Measurements from ENCODE around the gene PAPPA. TPM values are rescaled to one million over a fixed set of nuclear protein-coding genes. Genes with fewer than 3 reads are reported as not detected.

Gene PAPPA
- total RNA-seq, 1 experiment from 2014 or later = 3.9 TPM

- no peaks in the 10 kb centered on the region for H3F3A ChIP-seq (ENCODE audit: insufficient read depth, low read depth)
- ChIA-PET CTCF (no interaction called here), POLR2A (ENCODE audit: unreplicated experiment) (no interaction called here)
- H3K4me3 ChIP-seq = no peak overlapping the region
- H3K9me2 ChIP-seq (ENCODE audit: insufficient read depth) = no peaks in the 10 kb centered on the region
- DNase-seq = no peak
- H3K79me2 ChIP-seq (ENCODE audit: low read depth) = no peaks in the 10 kb centered on the region
- H3K27me3 ChIP-seq (ENCODE audit: insufficient read depth, low read depth) = no peaks in the 10 kb centered on the region
- intact Hi-C loops (cut with micrococcal nuclease; ENCODE audit: unreplicated experiment) = no loop called here
- H3K9me3 ChIP-seq (ENCODE audit: insufficient read depth, low read depth) = no peaks in the 10 kb centered on the region; the same call in 1 of the 2 replicates
- TF ChIP-seq CTCF (conservative IDR thresholded peaks at IDR 0.05) = no peak
- no peak for TF ChIP-seq EZH2 (IDR thresholded peaks at IDR 0.05; ENCODE audit: low read depth)
- H3K27ac ChIP-seq = no peak overlapping the region
- BruUV-seq (replicated peaks) = no TSS peak
- no peak overlapping the region for H3K4me2 ChIP-seq
- no peak overlapping the region for H2AFZ ChIP-seq
- H3K36me3 ChIP-seq (ENCODE audit: low read depth) = no peaks in the 10 kb centered on the region
- H3K4me1 ChIP-seq (replicated peaks; ENCODE audit: insufficient read depth) = 0 out of 2 replicates have a peak, but pooled peaks cover 10% of the 10 kb centered on the region
- no peaks in the 10 kb centered on the region for H4K20me1 ChIP-seq (ENCODE audit: insufficient read depth)
These were observed 10.7 kb upstream of the PAPPA start for GRCh38 chr9:116142706-116143492.

- Histone ChIP-seq H2AFZ (no peak overlapping the region; the same call in 1 of the 2 replicates), H3K4me3 (no peak overlapping the region), H3K27ac (no peak overlapping the region), H3K9me2 (ENCODE audit: insufficient read depth) (no peaks in the 10 kb centered on the region), H3K9me3 (ENCODE audit: insufficient read depth, low read depth) (no peaks in the 10 kb centered on the region; the same call in 1 of the 2 replicates), H3F3A (ENCODE audit: insufficient read depth, low read depth) (no peaks in the 10 kb centered on the region), H4K20me1 (ENCODE audit: insufficient read depth) (no peaks in the 10 kb centered on the region), H3K4me1 (replicated peaks; ENCODE audit: insufficient read depth) (0 out of 2 replicates have a peak, but pooled peaks cover 10% of the 10 kb centered on the region), H3K36me3 (ENCODE audit: low read depth) (no peaks in the 10 kb centered on the region), H3K79me2 (ENCODE audit: low read depth) (no peaks in the 10 kb centered on the region), H3K27me3 (ENCODE audit: insufficient read depth, low read depth) (no peaks in the 10 kb centered on the region), H3K4me2 (no peak overlapping the region)
- no peak for TF ChIP-seq EZH2 (IDR thresholded peaks at IDR 0.05; ENCODE audit: low read depth)
- TF ChIP-seq CTCF (conservative IDR thresholded peaks at IDR 0.05) = no peak
- no peak for DNase-seq
- CTCF ChIA-PET = no interaction called here
- no TSS peak for BruUV-seq (replicated peaks)
- POLR2A ChIA-PET (ENCODE audit: unreplicated experiment) = no interaction called here
- intact Hi-C loops (cut with micrococcal nuclease; ENCODE audit: unreplicated experiment) = no loop called here
These were observed 9.6 kb upstream of the PAPPA start for GRCh38 chr9:116144038-116144437.

DNA sequence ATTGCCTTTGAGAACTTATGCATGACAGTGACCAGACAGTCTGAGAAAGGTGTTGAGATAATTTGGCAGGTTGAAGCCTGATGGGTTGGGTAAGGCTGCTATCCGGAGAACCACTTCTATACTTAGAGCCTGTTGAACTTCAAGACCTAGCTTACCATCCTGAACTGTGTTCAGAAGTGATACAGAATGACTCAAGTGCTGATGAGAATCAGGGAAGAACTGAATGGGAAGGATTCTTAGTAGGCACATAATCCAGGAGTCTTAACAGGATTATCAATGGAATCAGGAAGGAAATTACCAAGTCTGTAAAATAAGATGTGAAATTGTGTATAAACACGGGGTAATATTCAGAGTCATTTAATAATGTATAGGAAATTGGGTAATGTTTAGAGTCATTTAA lies 9.0 kb upstream of the PAPPA start:
- Histone ChIP-seq H3K27ac (no peak overlapping the region), H3K36me3 (ENCODE audit: low read depth) (no peaks in the 10 kb centered on the region), H3F3A (ENCODE audit: insufficient read depth, low read depth) (no peaks in the 10 kb centered on the region), H2AFZ (0 out of 2 replicates have a peak overlapping the region, but pooled peaks have one; percentile 39), H3K4me2 (no peak overlapping the region), H3K4me1 (replicated peaks; ENCODE audit: insufficient read depth) (0 out of 2 replicates have a peak, but pooled peaks cover 10% of the 10 kb centered on the region), H3K27me3 (ENCODE audit: insufficient read depth, low read depth) (no peaks in the 10 kb centered on the region), H3K4me3 (no peak overlapping the region), H3K79me2 (ENCODE audit: low read depth) (no peaks in the 10 kb centered on the region), H3K9me3 (ENCODE audit: insufficient read depth, low read depth) (no peaks in the 10 kb centered on the region; the same call in 1 of the 2 replicates), H4K20me1 (ENCODE audit: insufficient read depth) (no peaks in the 10 kb centered on the region), H3K9me2 (ENCODE audit: insufficient read depth) (no peaks in the 10 kb centered on the region)
- TF ChIP-seq CTCF (conservative IDR thresholded peaks at IDR 0.05) = no peak
- no peak for TF ChIP-seq EZH2 (IDR thresholded peaks at IDR 0.05; ENCODE audit: low read depth)
- no TSS peak for BruUV-seq (replicated peaks)
- POLR2A ChIA-PET (ENCODE audit: unreplicated experiment) = no interaction called here
- DNase-seq = no peak
- intact Hi-C loops (cut with micrococcal nuclease; ENCODE audit: unreplicated experiment) = no loop called here
- CTCF ChIA-PET = no interaction called here

Measured in PC-9 (cell line).